G401 (cell line): ENCODE data around the gene GSTT2B. TPM values are rescaled to one million over a fixed set of nuclear protein-coding genes. Genes with fewer than 3 reads are reported as not detected.
"Not testable (repeated sequence)": the region's sequence is repeated elsewhere in the genome, so short reads cannot be mapped to it uniquely, and the experiment has no call there.

Source experiments
- DNase-seq: peaks from one replicate; pipeline ENCODE4 v3.0.0-alpha.2; 2015; ENCODE audit warnings: low spot score
- in situ Hi-C: cut with HindIII; loops from 2 replicates; pipeline ENCODE4 v1.10.0; 2016; ENCODE audit warnings: low sequenced_read_pairs, mixed read lengths
- total RNA-seq: library from RNA; depleted of rRNA; stranded (reverse); fragments of >200 nt; shearing (Covaris generic); gene quantifications from 2 replicates; pipeline ENCODE4 v1.2.3, GENCODE V29; 2014; rRNA removed

The GSTT2B gene, protein sequence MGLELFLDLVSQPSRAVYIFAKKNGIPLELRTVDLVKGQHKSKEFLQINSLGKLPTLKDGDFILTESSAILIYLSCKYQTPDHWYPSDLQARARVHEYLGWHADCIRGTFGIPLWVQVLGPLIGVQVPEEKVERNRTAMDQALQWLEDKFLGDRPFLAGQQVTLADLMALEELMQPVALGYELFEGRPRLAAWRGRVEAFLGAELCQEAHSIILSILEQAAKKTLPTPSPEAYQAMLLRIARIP
- total RNA-seq: not detected in 2 replicates

DNA sequence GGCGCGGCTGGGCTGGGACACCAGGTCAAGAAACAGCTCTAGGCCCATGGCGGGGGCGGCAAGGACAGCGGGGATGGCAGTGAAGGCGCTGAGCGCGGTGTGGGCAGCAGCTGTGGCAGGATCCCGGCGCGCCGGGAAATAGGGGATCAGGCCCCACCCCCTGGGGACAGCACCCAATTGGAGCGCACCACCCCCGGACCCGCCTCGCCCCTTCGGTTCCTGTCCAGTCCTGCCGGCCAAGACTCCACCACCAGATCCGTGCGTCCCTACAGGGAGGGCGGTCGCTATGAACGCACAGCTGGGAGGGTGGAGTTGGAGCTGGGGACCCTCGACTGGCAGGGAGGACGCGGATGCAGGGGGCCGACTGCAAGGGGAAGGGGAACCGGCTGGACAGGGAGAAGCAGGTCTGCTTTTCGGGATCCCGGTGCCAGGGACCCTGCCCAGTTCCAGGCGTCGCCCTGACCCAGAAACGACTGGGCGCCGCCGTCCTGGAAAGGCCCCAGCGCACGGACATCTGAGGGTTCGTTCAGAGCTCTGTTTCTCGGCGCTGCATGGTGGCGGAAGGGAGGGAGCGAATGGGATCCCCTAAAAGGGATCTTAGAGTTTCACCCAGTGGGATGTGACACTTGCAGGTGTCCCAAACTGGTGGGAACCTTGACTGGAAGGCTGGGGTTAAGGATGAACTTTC is at the start of gene GSTT2B:
TSS of gene GSTT2B (minus strand) at position 112 of the 688 bp plus-strand sequence. CDS start at position 48, 64 bp downstream.
- in situ Hi-C loops, DNase-seq: not testable (repeated sequence)

DNA sequence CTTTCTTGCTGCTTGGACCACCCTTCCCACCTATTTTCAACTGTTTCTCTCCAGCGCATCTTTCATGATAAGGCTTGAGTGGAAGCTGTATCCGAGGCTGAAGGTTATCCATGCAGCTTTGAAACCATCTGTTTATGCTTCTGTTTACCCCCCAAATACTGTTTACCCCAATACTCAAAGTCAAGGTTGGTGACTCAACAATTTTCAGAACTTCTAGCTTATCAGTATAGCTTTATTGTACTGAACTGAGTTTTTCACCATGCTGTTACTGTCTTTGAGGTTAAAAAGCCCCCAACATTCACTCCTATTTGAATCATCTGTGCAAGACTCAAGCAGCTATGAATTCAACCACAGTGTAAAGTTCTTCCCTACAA is 49.0 kb upstream of the GSTT2B start:
- DNase-seq: no peak
- in situ Hi-C loops: no loop called here

DNA sequence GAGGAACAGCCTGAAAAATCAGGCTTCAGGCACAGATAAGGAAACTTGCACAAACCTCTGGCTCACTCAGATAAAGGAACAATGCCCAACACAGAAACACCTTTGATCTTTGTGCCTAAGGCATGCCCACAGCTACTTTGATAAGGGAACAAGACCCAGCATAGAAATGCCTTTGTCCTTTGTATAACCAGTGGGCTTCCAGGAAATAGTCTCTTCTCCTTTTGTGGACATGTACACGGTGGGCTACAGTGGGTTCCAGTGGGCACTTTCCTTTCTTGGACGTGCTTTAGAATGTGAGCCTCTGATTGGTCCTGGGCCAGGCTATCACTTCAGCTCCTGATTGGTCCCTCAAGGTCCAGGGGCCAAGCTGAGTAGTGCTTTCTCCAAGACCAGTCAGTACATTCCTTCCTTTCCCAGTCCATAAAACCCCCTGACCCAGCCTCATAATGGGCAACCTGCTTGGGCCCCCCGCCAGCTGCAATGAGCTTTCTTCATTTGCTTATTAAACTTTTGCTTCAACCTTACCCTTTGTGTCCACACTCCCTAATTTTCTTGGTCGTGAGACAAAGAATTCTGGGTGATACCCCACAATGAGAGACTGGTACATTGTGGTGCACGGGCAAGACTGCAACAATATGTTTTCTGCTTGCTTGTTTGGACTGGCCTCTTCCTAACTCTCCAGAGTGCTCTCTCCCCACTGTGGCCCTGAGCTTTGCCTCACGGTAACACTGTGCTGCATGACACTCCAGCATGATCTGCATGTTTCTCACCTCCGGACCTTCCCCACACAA is 48.4 kb upstream of the GSTT2B start:
- DNase-seq: no peak
- in situ Hi-C loops: no loop called here

DNA sequence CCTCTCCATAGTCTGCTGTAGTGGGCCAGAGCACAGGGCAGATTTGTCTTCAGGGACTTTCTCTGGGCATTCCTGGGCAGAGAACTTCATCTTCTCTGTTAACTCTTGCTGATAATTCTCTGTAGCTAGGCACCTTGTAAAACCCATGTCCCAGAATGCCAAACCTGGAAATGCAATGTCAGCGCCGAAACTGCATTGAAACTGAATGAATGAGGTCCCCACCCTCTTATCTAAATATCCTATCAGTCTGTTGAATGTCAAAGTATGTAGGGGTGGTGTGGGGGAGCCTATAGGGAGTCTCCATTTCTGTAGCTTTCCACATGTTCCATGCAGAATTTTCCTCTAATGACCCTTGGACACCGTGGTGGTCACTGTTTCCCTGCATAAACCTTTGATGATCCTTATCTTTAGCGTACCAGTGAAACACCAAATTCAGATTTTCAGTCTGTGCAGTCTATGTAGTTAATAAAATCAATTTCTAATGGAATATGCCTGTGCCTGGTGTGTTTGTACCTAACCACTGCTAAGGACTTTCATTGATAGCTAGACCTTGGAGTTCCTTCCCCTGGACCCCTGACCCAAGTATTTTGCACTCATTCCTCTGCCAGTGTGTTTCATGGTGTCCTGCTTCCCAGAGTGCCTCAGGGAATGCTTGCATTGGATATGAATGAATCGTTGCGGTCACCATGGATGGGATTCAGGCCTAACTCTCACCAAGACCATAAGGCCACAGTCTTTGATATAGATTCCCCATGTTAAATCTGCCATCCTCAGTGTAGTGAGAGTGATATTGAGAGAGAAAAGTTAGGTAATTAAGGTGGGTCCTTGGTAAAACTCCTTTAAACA is 47.6 kb upstream of the GSTT2B start:
- DNase-seq: no peak
- in situ Hi-C loops: no loop called here

DNA sequence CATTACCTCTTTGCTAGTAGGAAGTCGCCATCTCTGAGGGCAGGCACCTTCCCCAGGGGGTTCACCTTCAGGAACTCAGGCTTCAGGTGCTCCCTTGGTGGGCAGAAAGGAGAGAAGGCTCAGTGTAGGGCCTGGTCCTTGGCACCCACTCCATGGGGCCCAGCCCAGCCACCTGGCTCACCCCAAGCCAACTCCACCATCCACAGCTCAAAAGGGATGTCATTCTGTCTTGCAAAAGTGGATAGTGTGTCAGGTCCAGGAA is 47.0 kb upstream of the GSTT2B start:
- no peak for DNase-seq
- in situ Hi-C loops: no loop called here

DNA sequence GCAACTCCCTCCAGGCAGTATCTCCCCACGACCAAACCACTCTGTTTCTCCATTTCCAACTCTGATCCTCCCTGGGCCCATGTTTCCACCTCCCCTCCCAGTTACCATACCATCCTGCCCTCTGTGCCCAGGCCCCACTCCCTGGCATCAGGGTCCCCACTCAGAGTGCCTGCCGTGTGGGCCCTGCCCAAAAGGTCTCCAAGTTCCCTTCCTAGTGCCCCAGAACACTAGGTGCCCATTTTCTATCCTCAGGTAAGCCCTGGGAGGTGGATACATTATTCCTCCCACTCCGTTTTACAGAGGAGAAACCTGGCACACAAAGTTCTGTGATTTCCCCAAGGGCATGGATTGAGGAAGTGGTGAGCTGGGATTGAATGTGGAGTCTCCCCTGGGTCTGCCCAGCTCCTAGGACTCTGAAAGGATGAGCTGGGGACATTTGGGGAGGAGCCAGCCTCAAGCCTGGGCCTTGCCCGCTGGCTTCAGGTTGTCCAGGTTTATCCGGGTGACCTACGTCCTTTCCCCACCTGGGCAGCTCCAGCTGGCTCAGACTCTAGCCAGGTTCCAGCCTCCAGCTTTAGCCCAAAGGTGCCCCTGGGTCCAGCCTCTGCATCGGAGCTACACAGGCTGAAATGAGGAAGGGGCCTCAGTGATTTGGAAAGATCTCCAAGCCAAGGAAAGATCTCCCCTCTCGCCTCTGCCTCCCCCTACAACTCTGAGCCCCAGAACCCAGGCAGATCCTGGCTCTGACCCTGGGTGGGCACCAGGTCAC is 46.4 kb upstream of the GSTT2B start:
- in situ Hi-C loops: no loop called here
- DNase-seq: no peak

DNA sequence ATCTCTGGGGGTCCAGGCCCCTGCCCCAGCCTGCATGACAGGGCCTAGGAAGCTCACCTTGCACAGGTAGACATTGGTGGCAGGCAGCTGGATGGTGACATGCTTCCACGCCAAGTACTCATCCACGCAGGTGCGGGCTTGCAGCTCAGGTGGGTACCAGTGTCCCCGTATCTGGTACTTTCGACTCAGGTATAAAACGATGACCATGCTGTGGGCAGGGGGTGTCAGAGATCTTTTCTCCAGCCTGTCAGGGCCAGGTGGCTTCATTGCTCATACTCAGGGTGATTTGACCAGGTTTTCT is 45.9 kb upstream of the GSTT2B start:
- in situ Hi-C loops: no loop called here
- DNase-seq: no peak

DNA sequence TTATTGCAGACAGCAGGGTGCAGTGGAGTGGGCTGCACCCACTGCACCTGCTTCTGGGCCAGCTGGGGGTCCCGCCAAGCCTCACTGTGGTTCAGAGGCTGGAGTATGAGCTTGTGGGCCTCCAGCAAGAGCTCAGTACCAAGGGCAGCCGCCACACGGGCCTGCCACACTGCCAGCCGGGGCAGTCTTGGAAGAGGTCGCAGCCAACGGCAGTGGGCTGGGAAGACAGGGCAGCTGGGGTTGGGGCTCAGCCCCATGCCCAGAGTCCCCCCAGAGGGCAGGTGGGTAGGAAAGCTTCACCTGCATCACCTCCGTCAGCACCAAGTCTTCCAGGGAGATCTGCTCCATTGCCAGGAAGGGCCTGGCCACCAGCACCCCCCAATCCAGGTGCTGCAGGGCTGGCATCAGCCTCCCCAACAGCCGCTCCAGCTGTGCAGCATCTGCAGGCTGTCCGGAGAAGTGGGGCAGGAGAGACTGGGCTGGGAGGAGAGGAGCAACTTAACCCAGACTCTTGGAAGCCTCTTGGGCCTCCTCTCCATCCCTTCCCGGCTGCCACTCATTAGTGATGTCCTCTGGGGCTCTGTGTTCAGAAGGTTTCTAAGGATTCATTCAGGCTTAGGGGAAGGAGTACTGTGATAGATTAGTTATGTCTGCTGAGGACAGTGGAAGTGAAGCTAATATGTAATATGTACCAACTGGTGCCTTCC is 45.4 kb upstream of the GSTT2B start:
- DNase-seq: no peak
- in situ Hi-C loops: no loop called here

DNA sequence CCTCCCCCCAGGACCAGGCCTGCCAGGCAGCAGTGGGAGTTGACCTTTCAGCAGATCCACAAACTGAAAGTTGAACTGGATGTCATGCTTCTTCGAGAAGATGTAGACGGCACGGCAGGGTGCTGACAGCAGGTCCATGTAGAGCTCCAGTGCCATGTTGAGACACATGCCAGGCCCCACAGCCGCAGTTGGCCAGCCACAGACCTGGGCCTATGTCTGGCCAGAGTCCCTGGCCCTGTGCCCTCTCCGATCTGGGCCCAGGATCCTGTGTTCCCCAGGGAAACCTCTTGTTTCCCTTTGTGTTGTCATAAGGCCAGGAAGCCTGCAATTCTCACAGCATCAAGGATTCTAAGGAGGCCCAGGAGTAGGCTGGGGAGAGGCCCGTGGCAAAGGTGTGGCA is 44.2 kb upstream of the GSTT2B start, which contains the start of gene GSTT4:
TSS of gene GSTT4 (minus strand) at position 253 of the 400 bp plus-strand sequence. CDS start at position 156, 97 bp downstream.
- peak; percentile 47 for DNase-seq
- in situ Hi-C loops: no loop called here

DNA sequence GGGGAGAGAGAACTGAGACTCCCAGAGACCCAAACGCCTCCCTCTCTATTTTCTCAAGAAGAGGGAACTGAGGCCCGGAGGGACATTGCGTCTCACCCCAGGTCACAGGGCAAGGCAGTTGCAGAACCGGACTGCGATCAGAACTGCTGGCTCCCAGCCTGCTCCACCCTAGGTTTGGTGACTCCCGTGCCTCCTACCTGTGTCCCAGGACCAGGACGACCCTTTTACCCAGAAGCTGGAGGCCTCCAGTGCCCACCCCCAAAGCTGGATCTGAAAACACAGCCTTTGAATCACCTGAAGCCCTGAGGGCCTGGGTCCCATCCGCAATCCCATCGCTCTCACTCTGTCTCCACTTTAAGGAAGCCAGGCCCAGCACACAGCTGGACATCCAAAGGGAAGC is 42.9 kb upstream of the GSTT2B start:
- DNase-seq: no peak
- in situ Hi-C loops: no loop called here

DNA sequence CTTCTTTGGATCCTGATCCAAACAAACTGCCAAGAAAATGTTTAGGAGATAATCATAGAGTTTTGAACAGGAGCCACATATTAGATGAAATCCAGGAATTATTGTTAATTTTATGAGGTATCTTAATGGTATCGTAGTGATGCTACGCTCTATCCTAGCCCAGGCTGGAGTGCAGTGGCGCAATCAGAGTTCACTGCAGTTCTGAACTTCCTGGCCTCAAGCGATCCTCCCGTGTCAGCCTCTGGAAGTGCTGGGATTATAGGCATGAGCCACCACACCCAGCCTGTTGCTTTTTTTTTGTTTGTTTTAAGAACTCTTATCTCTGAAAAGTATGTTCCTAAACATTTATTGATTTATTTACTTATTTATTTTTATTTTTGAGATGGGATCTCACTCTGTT is 41.9 kb upstream of the GSTT2B start:
- in situ Hi-C loops: no loop called here
- DNase-seq: no peak

DNA sequence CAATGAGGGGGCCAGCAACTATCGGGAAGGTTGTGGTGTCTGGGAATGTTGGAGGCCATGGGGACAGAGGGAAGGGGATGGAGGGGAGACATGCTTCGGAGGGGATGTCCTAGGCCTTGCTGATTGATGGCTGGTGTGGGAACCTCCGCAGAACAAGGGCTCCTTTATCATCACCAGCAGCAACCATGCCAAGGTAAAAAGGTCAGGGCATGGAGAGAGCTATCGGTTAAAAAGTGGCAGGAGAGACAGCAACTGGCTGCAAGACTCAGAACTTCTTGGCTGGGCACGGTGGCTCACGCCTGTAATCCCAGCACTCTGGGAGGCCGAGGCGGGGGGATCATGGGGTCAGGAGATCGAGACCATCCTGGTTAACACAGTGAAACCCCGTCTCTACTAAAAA is 41.3 kb upstream of the GSTT2B start:
- in situ Hi-C loops: no loop called here
- DNase-seq: no peak

DNA sequence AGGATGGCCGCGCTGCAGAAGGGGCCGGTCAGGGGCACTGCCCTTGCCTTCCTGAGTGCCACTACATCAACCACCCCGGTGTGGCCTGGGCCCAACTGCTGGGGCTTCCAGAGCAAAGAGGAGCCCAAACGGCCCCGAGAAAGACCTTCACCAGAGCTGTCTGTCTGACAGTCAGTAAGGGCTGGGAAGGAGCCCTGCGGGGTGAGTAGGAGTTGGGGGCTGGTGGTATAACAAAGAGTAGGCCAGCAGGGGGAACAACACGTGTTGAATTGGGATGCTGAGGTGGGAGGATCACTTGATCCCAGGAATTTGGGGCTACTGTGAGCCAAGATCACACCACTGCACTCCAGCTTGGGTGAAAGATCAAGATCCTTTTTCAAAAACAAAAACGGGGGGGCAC is 40.3 kb upstream of the GSTT2B start:
- in situ Hi-C loops: no loop called here
- DNase-seq: no peak

DNA sequence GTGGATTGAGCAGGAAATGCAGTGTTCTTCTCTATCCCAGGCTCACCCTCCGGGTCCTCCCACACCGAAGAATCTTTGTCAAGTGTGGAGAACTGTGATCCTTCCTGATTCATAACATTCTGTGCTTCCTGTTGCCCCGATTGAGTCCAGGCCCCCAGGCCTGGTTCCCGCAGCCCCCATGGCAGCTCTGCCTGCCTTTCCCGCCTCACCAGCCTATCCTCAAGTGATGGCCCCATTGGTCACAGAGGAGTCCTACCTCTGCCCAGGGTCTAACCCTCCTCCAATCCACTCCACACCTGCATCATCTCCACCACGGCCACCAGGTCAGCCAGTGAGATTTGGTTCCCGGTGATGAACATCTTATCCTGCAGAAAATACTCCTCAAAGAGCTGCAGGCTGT is 38.8 kb upstream of the GSTT2B start:
- in situ Hi-C loops: not testable (repeated sequence)

DNA sequence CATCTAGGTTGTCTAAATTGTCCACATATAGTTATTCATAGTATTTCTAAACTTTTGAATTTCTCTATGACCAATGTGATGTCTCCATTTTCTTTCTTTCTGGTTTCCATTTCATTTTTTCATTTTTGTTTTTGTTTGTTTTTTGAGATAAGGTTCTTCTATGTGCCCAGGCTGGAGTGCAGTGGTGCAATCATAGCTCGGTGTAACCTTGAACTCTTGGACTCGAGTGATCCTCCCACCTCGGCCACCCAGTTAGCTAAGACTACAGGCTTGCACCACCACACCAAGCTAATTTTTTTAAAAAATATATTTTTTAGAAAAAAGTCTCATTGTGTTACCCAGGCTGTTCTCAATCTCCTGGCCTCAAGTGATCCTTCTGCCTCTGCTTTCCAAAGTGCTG is 36.1 kb upstream of the GSTT2B start:
- in situ Hi-C loops: no loop called here
- DNase-seq: no peak

More for the DNA sequence above, 38.8 kb upstream of the GSTT2B start:
- not testable (repeated sequence) for DNase-seq

DNA sequence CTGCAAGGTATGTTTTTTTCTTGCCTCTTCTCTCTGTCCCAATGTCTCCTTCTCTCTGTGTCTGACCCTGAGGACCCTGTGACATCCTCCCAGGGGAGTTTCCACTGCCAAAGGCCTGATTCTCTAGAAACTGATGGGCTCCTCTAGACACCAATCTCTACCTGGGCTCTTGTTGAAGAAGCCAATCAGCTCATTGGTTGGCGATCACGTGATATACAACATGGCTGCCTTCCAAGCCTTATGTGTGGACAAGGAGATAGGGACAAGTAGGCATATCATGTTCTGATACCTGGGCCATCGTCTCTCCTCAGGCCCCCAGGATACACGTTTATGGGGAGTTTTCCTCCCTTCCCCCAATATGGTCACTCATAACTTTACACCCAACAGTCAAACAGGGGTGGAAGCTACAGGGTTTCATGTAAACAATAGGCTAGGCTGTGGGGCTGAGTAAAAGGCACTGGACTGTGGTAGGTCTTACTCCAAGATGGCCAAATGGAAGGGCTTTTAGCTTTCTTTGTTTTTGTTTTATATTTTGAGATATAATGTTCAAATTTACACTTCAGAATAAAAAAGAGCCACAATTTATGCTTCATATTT is 32.7 kb upstream of the GSTT2B start:
- in situ Hi-C loops, DNase-seq: not testable (repeated sequence)

DNA sequence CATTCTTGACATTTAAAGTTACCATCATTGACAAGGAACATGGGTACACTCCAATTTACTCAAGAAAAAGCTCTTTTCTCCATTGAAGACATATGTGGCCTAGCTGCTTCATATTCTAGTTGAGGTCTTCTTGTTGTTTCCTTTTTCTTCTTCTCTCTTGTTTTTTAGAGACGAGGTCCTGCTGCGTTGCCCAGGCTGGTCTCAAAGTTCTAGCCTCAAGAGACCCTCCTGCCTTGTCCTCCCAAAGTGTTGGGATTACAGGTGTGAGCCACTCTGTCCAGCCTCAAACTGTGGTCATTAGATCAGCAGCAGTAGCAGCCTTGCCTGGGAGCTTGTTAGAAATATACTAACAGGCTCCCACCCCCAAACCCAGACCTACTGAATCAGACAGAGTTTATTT is 32.1 kb upstream of the GSTT2B start:
- DNase-seq, in situ Hi-C loops: not testable (repeated sequence)
